Heart right ventricle (tissue), 16 donors: ENCODE data around the gene DKK3. TPM values are rescaled to one million over a fixed set of nuclear protein-coding genes. Genes with fewer than 3 reads are reported as not detected.

Experiments used
- ATAC-seq, 8 donors: fragments of 200-7000 bp; cut with Tn5 transposase; one replicate each; pipeline ENCODE4 v1.9.1; 2020; ENCODE audit warnings: mild to moderate bottlenecking in 8 of 8, moderate library complexity in 8 of 8, moderate number of reproducible peaks in 1 of 8
- DNase-seq, 2 donors: peaks; one replicate each; pipeline ENCODE4 v3.0.0-alpha.2; 2020
- H3K27ac ChIP-seq, 10 donors: fragments of 200-600 bp; sonication (generic) in 2 of 10; one replicate each; pipeline versions ENCODE4 v1.5.0 to v1.8.0; 2020 to 2022; ENCODE audit warnings: mild to moderate bottlenecking in 3 of 10
- H3K27me3 ChIP-seq, 7 donors: fragments of 200-600 bp; one replicate each; pipeline ENCODE4 v1.8.0; 2021 to 2022; ENCODE audit warnings: mild to moderate bottlenecking in 2 of 7
- H3K36me3 ChIP-seq, 9 donors: fragments of 200-600 bp; sonication (generic) in 1 of 9; one replicate each; pipeline versions ENCODE4 v1.5.0 to v1.8.0; 2020 to 2022; ENCODE audit warnings: mild to moderate bottlenecking in 2 of 9
- H3K4me1 ChIP-seq, 9 donors: fragments of 200-600 bp; sonication (generic) in 1 of 9; one replicate each; pipeline versions ENCODE4 v1.5.0 to v1.8.0; 2020 to 2022; ENCODE audit warnings: mild to moderate bottlenecking in 4 of 9
- H3K4me3 ChIP-seq, 10 donors: fragments of 200-600 bp; sonication (generic) in 2 of 10; one replicate each; pipeline versions ENCODE4 v1.5.0 to v1.8.0; 2020 to 2022; ENCODE audit warnings: mild to moderate bottlenecking in 7 of 10, moderate library complexity in 2 of 10
- H3K9me3 ChIP-seq, 11 donors: fragments of 200-600 bp in 10 of 11; sonication (generic) in 2 of 11; one replicate each; pipeline versions ENCODE4 v1.5.0 to v1.8.0; 2013 to 2022; ENCODE audit warnings: mild to moderate bottlenecking in 2 of 11, control low read depth in 1 of 11, moderate library complexity in 1 of 11
- CTCF ChIP-seq, 9 donors: fragments of 200-600 bp; sonication (generic) in 2 of 9; IDR thresholded peaks; one replicate each; pipeline versions ENCODE4 v1.5.0 to v1.8.0; 2021 to 2022; ENCODE audit warnings: antibody characterized with exemption in 9 of 9, mild to moderate bottlenecking in 5 of 9, moderate library complexity in 1 of 9
- WGBS, 2 donors: extraction: QIAGEN DNeasy Blood & Tissue Kit; methylation state at CpG; one replicate each; pipeline ENCODE4 v1.1.7; 2013; ENCODE audit warnings: inconsistent platforms in 1 of 2; 5-methylcytosine and 5-hydroxymethylcytosine counted together
- intact Hi-C, 10 donors: fragments of 100-400 bp; cut with DNase I; formaldehyde crosslinking; loops; one replicate each; pipeline versions ENCODE4 v1.11.1 to v1.14.2; 2022
- polyA plus RNA-seq, 2 donors: library from polyadenylated mRNA; stranded (reverse); fragments of 200-250 nt; gene quantifications; one replicate each; pipeline ENCODE4 v1.2.3, GENCODE V29; 2013
- total RNA-seq, 10 donors: library from RNA; stranded (reverse); fragmentation: NEBNext Ultra II Directional in 3 of 10; extraction: Animal tissue kit (Norgen Biotek cat#: 25700) in 3 of 10; gene quantifications; one replicate each; pipeline versions ENCODE4 v1.2.1 to v1.2.4, GENCODE V29; 2021 to 2023
- donor health status: Arrhythmogenic right ventricular cardiomyopathy.
- donor health status: ischemic (EF 13 %, LVEDD 7.1; RV severe dilation, severe dysfunction).
- donor health status: healthy with polysubstance abuse.
- donor health status: DM: no; HTN: yes; CAD: no.
- donor health status: DM: no; HTN: no; CAD: no.
- donor health status: ischemic (EF 25% LVEDD 6.9; RV normal size, moderate dysfunction).
- donor health status: ischemic (EF 25% LVEDD 5.7; RV mildly dilated, moderate dysfunction).
- donor health status: healthy.
- donor health status: DM: yes; HTN: yes; CAD: no.
- donor health status: Ischemic cardiomyopathy.
- donor health status: ischemic (EF 35%, LVEDD 5.7; RV mildly dilated, moderate dysfunction).
- donor health status: nonischemic (EF 11% LVEDD 7.7; RV severe dilation, severe dysfunction).
- donor health status: DM: yes; HTN: yes; CAD: no.
- donor health status: PGD.
- donor health status: ischemic (EF 29% LVEDD 5.4; RV normal size, mild dysfunction).
- donor health status: nonischemic (EF 23%, LVEDD 6.1; RV moderate dilation, normal function).

DKK3 gene
- total and polyA plus RNA-seq, 12 donors = 113 to 1,034 (median 601) TPM

- H3K27ac ChIP-seq = peak overlapping the region; percentile 10 to 92 (median 69)
Observed at GRCh38 chr11:11984563-11984962, 23.9 kb downstream of the DKK3 start.

GRCh38 chr11:11983427-11983826, 25.0 kb downstream of the DKK3 start:
- Histone ChIP-seq H3K4me1 (peaks cover 58 to 99% (median 78%) of the 10 kb centered on the region in 9 donors), H3K36me3 (no peaks in the 10 kb centered on the region), H3K4me3 (no peak overlapping the region), H3K27me3 (no peaks in the 10 kb centered on the region), H3K27ac (peak overlapping the region in 8 of 10 donors; percentile 64 to 92 (median 74)), H3K9me3 (no peaks in the 10 kb centered on the region)
- TF ChIP-seq CTCF (IDR thresholded peaks at IDR 0.05) = no peak
- ATAC-seq = no peak
- WGBS, 2 donors = 74 to 83% methylated on average over 5 of the region's 5 CpGs
- intact Hi-C loops = no loop called here
- DNase-seq = no peak

More at GRCh38 chr11:11984563-11984962, 23.9 kb downstream of the DKK3 start:
- H3K27me3 ChIP-seq = no peaks in the 10 kb centered on the region
- ATAC-seq (no peak), DNase-seq (no peak)
- H3K4me3 ChIP-seq = no peak overlapping the region
- no peak for TF ChIP-seq CTCF (IDR thresholded peaks at IDR 0.05)
- peaks cover 51 to 99% (median 76%) of the 10 kb centered on the region in 9 donors for H3K4me1 ChIP-seq
- no peaks in the 10 kb centered on the region for H3K36me3 ChIP-seq
- WGBS, 2 donors = 42 to 49% methylated on average over 5 of the region's 5 CpGs
- intact Hi-C loops = no loop called here
- no peaks in the 10 kb centered on the region for H3K9me3 ChIP-seq

- Histone ChIP-seq H3K4me1 (peaks cover 58 to 99% (median 80%) of the 10 kb centered on the region in 9 donors), H3K27me3 (no peaks in the 10 kb centered on the region), H3K27ac (peak overlapping the region in 7 of 10 donors; percentile 18 to 92 (median 85)), H3K36me3 (no peaks in the 10 kb centered on the region), H3K4me3 (no peak overlapping the region), H3K9me3 (no peaks in the 10 kb centered on the region)
- TF ChIP-seq CTCF (IDR thresholded peaks at IDR 0.05) = no peak
- no peak for DNase-seq
- intact Hi-C loops = no loop called here
- ATAC-seq = no peak
- 85 to 89% methylated on average over 2 of the region's 2 CpGs for WGBS, 2 donors
Observed at GRCh38 chr11:11982975-11983374, 25.5 kb downstream of the DKK3 start.

GRCh38 chr11:11982461-11982860, 26.0 kb downstream of the DKK3 start:
- Histone ChIP-seq H3K27ac (peak overlapping the region in 6 of 10 donors; percentile 18 to 92 (median 86)), H3K27me3 (no peaks in the 10 kb centered on the region), H3K4me3 (no peak overlapping the region), H3K36me3 (no peaks in the 10 kb centered on the region), H3K9me3 (no peaks in the 10 kb centered on the region), H3K4me1 (peaks cover 60 to 99% (median 80%) of the 10 kb centered on the region in 9 donors)
- 95 to 96% methylated on average over 10 of the region's 10 CpGs for WGBS, 2 donors
- TF ChIP-seq CTCF (IDR thresholded peaks at IDR 0.05) = no peak
- no peak for DNase-seq
- ATAC-seq = no peak
- intact Hi-C loops = no loop called here
